GM21528 (cell line): Measurements from ENCODE around the gene TAF1L.

ENCODE experiments used
- ATAC-seq: cut with Tn5 transposase; IDR thresholded peaks from one replicate; pipeline ENCODE4 v1.9.1; 2021; ENCODE audit warnings: mild to moderate bottlenecking, moderate library complexity; ENCODE audit not compliant: unreplicated experiment, low FRiP score

TAF1L gene

DNA sequence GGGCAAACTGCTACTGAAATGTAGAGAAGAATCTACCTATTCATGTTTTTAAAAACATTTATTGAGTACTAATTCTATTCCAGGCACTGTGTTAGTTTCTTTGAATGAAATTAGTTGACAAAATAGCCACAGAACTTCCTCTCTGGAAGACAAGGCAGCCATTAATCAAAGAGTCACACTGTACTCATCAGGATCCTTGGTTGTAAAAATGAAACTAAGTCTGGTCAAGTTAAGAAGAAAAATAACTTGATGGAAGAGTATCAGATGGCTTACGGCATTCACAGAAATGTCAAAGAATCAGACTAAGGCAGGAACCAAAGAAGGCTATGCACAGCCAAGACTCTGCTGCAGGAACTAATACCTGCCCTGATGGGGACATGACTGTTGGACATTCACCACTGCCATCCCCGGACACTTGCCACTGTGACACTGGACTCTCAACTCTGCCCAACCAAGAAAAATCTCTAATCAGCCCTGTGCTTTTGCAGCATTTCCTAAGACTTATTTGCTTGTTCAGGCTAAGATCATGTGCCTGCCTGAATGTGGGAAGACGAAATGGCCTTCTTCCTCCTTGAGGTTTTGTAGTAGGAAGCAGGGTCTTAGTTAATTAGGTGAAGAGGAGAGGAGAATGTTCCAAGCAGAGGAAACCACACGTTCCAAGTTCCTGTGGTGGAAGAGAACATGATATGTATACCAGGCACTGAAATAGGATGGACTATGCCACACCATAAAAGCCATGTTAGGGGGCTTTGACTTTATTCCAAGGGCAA lies 39.2 kb downstream of the TAF1L start:
- ATAC-seq = no peak

GRCh38 chr9:32590898-32591297 lies 44.6 kb downstream of the TAF1L start:
- ATAC-seq = no peak

DNA sequence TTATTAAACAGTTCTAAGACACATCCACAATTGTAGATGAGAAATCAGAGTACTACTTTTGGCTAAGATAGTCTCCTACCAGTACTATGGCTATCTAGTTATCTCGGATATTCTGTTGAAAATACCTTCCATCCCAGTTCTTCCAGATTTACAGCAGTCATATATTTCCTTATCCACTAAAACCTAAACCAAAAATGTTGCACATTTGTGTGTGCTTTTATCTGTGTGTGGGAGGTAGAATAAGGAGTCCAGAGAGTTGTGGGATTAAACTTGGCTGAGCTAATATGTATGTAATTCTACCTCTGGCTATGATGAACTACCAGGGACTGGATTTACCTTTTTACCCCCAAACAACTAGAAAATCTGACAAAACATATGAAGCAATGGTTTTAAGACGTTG lies 45.0 kb downstream of the TAF1L start:
- no peak for ATAC-seq

GRCh38 chr9:32589083-32589723 lies 46.3 kb downstream of the TAF1L start:
- ATAC-seq = no peak

- ATAC-seq = no peak
Observed at GRCh38 chr9:32587901-32588300, 47.6 kb downstream of the TAF1L start.

DNA sequence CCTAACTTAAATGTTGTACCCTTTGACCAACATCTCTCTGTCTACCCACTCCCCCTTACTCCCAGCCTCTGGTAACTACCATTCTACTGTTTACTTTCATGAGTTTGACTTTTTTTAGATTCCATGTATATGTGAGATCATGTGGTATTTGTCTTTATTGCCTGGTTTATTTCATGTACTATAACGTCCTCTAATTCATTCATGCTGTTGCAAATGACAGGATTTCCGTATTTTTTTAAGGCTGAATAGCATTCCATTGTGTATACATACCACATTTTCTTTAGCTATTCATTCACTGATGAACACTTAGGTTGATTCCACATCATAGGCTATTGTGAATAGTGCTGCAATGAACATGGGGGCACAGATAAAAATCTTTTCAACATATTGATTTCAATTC lies 50.7 kb downstream of the TAF1L start:
- no peak for ATAC-seq

GRCh38 chr9:32581512-32582143 lies 53.8 kb downstream of the TAF1L start:
- no peak for ATAC-seq

- no peak for ATAC-seq
Observed at GRCh38 chr9:32580631-32581300, 54.7 kb downstream of the TAF1L start.

DNA sequence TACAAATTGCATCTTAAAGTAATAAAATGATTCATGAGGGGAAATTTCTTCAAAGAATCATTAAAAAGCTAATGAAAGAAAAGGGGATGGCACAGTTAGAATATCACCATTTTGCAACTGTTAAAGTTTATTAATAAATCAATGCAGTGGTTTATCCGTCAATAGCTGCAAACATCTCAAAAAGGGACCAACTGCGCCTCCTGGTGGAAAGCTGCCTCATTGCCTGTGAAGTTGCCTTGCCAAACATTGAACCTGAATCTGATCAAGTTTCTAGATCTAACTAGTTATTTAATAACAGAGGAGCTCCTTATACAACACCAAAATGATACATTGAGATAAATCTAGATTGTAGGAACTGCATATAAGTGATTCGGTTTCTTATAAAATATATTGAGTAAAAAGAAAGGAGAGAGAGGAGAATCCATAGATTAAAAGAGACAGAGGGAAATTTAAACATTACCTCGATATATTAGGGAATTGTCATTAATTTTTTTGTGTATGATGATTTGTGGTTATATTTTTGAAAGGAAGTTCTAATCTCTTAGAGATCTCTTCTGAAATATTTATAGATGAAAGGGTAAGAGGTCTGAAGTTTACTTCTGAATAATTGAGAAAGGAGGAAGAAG lies 55.6 kb downstream of the TAF1L start:
- ATAC-seq = no peak
